DMS 273 (cell line): ENCODE measurements around the gene PDZRN3.

Source experiments
- DNase-seq: peaks from one replicate; lab custom pipeline; 2025; ENCODE audit not compliant: unreplicated experiment; lab: John Stamatoyannopoulos, UW

The PDZRN3 gene

DNA sequence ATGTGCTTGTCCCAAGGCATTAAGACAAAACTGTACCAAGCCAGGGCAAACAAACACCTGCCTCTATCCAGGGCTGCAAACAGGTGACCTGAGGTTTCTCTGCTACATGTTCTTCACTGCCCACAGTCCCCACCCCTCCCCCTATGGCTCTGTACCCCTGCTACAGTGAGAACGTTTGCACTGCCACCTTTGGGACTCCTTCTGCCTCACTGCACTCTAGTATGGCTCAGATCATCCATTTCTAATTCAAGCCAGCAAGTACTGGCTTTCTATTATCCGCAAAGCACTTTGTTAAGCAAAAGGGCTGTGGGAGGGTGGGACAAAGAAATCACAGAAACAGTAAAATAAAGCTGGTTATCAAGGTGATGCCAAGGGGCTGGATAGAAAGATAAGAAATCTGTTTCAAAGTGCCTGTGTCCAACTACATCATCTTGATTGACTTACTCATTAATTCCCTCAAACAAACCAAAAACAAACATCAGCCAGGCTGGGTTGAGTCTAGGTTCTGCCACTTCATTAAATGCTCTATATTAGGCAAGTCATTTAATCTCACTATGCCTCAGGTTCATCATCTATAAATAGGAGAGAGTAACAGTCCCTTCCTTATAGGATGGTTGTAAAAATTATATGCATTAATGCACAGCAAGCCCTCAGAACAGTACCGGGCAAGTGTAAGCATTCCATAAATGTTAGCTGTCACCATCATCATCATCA, 95.3 kb downstream of the PDZRN3 start:
- DNase-seq = no peak

DNA sequence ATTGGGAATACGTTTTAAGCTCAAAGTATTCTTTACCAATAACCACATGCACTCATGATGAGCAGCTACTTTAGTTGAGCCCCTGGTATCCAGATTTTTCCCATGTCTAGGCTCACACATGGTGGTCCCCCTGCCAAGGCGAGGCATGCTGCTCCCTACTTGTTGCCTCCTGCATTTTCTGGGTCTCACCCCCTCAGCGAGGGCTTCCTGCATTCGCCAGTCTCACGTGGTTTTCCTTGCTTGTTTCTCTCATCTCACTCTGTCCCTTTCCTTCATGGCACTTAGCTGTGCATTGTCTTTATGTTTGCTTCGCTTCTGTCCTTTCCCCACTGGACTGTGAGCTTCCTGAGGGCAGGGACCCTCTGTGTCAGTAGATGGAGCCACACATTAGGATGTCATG, 99.2 kb downstream of the PDZRN3 start:
- no peak for DNase-seq

DNA sequence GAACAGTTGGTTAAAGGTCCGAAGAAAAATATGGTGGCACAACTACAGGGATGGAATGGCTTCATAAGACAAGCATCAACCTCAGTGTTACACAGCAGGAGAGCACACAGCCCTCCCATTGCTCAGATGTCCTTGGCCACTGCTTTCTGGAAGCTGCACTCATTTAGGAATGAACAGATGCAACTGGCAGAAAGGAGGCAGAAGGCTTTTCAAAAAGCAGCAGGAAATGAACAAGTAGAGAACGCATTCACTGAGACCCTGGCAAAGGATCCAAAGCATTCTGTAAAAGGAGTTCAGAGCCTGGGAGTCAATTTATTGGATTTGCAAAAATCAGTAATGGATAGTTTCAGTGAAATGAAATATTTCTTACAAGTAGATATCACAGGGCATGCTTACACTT, 101.1 kb downstream of the PDZRN3 start:
- DNase-seq = peak; percentile 2

DNA sequence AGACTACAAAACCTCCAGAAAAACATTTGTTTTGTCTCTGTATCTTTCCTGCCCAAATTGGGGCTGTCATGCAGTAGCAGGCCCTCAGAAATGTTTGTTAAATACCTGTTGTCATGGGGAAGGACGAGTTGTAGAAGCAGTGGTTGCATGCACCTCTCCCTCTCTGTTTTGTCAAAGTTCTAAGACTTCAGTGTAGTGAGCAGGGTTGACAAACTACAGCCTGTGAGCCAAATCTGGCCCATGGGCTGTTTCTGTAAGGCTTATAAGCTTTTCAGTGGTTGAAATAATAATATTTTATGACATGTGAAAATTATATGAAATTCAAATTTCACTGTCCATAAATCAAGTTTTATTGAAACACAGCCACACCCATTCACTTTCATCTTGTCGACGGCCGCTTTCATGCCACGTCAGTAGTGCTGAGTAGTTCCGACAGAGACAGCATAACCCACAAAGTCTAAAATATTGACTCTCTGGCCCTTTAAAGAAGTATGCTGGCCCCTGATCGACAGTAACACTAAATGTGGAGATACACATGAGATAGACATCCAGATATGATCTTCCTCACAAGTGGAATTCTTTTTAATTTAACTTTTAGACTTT, 102.9 kb downstream of the PDZRN3 start:
- DNase-seq = no peak

DNA sequence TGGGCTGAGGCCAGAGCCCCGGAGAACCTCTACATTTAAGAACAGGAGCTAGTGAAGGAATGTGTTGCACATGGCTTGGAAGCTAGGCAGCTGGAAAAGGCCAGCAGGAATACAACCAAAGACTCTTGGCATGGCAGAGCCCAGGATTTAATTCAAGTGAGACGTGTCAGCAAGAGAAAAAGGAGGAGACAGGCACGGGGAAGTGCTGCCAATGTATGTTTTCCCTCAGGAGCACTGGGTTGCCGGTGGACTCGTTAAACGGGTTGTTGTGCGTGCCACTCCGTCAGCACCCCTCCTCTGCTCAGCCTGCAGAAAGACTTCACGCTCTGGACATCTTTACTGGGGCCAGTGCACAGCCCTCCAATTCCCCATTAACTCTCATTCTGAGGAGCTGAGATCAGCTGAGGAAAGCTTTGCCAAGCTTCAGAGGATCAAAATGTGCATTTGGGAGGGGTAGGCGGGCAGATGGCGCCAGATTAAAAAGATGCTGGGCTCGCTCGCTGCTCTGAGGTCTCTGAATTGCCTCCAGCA, 103.7 kb downstream of the PDZRN3 start:
- DNase-seq = peak; percentile 32

DNA sequence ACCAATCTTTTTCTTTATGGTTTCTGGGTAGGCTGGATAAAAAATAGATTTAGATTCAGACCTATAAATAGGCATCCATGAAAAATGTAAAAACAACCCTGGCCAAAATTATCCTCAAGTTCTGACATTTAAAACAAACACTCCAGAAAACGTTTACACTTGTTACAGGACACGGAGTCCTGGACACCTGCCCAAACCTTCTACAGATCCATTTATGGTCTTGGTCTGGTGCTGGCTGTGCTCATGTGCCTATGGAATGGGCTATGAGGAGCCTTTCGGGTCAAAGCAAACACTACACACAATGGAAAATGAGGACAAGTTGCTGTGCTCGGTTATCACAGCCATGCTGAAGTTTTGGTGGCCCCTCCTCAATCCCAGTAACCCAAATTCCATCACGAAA, 108.1 kb downstream of the PDZRN3 start:
- DNase-seq = no peak

DNA sequence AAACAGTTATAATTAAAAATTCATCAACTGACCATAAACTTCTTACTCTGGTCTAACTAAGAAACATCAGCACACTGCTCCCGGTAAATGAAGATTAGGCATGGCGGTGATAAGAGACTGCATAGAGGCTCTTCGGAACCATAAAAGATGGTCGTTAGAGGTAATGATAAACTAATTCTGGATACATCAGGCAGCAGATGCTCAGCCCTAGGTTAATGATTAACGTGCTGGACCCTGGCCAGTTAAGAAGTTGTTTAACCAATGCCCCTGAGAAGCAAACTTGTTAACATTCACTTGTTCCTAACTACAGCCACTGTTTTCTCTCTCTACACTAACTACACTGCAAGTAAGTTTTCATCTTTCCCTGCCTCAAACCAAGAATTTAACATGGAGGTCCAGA, 111.5 kb downstream of the PDZRN3 start:
- DNase-seq = peak; percentile 42

DNA sequence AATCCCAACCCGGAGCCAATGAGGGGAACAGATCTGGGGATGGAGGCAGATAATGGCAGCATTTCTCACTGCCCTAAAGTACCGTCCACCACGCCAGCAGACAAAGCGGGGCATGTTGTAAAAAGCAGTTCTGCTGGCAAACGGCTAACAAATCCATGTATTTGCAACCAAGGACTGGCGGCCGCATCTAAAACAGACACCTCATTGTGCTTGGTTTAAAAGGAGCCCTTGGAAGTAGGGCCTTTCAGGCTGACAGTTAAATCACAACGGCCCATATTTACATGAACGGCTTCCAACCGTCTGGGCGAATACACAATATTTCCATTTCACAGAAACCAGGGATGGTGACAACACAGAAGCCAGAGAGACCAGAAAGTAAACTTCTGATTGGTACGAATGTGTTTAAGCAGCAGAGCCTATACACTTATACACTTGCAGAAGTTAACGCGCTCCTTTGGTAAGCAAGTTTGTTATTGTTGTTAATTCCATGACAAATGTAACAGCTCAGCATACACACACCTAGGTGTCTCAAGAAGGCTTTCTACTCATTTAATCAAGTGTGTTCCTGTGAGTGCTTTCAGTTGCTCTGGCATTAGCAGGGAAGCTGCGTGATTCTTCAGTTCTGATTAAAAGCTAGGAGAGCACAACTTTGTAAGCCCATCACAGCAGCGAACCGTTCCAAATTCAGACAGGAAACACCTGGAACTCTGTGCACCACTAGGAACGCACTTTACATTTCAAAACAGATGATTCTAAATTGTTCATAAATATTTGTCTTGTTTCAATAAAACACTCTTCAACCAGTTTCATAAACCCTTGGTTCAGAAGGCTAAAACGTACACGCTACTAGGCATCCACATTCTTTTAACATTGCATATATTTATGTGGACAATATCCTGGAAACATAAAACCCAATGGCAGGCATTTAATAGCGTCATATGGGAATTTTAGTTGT, 112.9 kb downstream of the PDZRN3 start:
- DNase-seq = no peak

DNA sequence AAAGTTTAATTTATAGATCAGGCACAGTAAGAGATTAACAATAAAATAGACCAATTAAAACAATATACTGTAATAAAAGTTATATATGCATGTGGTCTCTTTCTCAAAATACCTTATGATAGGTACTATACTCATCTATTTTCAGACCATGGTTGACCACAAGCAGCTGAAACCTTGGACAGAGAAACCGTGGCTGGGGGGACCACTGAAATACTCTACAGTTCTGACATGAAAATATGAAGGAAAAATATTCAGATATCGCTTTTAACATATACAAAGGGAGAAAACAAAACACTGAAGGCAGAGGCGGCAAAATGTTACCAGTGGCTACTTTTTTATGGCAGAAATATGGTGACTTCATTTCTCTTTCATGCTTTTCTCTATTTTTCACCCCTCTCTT, 114.0 kb downstream of the PDZRN3 start:
- DNase-seq = no peak

DNA sequence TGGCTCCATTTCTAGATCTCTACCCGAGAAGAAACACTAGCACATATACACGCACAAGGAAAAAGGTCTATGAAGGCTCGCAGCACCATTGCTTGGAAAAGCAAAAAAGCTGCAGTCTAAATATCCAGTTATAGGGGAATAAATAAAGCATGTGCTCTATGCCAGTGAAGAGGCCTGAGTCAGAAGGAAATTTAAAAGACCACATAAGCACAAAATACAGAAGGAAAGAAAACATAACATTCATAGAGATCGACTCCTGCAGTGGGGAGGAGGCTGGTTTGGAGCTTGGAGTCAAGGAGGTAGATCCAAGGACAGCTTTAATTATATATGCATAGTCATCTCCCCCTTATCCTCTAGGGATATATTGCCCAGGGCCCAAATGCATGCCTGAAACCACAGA, 114.4 kb downstream of the PDZRN3 start:
- no peak for DNase-seq

DNA sequence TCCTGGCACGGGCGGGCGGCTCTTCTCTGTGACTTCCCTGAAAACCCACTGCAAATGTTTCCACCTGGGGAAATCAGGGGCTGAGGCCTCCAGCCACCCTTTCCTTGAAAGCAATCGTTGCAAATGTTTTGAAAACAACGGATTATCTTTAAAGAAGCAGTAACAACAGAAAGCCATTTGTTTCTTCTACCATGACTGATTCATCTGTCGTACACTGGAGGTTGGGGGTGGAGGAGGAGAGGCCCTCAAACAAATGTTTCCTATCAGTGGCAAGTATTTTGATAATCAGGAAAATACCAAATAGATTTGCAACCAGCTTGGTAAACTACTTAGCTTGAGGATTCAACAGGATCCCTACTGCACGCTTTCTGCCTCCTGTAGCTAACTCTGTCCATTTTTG, 114.9 kb downstream of the PDZRN3 start:
- no peak for DNase-seq

DNA sequence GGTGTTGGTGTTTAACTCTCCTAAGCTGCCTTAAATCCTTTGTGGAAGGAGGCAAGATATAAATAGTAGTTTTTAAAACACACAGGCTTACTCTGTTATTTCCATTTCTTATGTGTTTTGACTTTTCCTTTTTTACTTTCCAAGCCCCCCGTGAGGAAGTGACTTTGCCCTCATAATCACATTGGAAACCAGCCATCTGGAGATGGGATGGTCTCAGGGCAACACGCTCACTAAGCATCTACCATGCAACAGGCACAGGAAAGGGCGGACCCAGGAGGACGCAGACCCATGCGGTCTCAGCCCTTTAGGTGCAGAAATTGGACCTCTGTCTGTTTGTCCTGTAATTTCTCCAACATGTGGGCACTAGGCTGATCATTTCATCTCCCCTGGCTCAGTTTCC, 115.7 kb downstream of the PDZRN3 start:
- DNase-seq = no peak

DNA sequence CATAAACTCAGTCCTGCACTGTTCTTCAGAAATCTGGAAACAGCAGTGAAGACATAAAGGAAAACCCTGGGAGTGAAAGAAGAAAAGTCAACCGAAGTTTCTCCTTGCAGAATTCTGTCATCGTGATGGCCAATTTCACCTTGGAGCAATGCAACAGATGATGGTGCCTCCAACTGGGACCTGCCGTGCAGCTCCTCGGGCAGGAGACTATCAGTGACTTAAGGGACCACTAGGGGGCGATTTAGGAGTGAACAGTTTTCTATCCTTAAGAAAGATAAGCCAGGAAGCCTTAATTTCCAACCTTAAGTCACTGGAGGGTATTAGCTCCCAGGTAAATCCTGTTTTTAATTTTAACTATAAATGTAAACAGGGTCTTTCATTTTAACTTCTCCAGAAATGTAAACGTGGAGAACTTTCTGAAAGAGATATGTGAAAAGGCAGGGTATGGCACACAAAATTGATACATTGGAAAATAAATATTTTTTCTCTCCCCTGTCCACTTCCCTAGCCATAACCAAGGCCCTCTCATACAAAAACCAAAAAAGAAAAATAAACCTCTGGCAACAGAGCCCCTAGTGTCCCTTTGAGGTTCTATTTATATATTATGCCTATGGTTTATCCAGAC, 116.3 kb downstream of the PDZRN3 start:
- peak; percentile 85 for DNase-seq

DNA sequence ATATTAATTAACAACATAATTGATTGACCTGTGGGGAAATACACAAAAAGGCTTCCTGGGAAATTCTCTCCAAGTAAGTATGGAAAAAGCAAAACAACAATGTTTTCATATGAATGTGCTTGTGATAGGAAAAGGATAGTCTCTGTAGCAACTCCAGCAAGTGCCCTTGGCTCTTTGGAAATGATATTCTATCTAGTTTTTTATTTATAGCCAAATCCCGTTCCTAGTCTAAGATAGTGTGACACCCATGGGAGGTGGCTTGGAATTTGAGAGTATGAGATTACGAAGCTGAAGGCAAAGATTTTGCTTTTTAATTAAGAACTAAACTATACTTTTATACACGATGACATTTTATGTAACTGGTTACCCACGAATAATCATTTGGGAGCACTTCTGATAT, 119.9 kb downstream of the PDZRN3 start:
- no peak for DNase-seq

DNA sequence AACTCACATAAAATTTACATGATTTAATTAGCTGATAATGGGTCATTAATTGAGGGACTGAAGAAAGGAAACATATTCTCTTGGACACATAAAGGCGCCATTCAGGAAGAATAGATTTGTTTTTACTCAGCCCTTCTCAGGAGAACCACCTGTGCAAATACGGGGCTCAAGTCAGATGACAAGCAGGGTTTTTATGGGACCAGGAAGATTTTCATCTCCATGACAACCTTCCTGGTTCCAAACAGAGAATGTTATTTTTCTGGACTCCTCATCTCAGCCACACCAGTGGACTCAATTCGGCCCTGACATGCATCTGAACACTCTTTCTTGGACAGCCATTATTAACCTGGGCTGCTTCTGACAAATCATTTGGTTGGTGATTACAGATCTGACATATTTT, 120.5 kb downstream of the PDZRN3 start:
- DNase-seq = no peak

DNA sequence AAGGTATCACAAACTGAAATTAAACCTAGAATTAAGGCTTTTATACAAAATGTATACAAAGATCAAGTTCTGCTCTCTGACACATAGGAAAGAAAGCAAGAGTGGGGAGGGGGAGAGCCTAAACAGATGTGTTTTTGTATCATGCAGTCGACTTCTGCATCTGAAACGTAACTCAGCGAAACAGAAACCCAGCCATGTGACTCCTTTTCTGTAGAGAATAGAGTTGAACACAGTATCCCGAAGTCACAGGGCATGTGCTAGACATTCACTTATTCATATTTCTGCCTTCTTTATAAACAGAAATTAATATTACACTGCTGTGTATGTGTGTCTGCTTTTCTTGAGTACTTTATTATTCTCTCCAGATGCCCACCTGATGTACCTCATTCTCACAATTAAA, 121.0 kb downstream of the PDZRN3 start:
- no peak for DNase-seq

DNA sequence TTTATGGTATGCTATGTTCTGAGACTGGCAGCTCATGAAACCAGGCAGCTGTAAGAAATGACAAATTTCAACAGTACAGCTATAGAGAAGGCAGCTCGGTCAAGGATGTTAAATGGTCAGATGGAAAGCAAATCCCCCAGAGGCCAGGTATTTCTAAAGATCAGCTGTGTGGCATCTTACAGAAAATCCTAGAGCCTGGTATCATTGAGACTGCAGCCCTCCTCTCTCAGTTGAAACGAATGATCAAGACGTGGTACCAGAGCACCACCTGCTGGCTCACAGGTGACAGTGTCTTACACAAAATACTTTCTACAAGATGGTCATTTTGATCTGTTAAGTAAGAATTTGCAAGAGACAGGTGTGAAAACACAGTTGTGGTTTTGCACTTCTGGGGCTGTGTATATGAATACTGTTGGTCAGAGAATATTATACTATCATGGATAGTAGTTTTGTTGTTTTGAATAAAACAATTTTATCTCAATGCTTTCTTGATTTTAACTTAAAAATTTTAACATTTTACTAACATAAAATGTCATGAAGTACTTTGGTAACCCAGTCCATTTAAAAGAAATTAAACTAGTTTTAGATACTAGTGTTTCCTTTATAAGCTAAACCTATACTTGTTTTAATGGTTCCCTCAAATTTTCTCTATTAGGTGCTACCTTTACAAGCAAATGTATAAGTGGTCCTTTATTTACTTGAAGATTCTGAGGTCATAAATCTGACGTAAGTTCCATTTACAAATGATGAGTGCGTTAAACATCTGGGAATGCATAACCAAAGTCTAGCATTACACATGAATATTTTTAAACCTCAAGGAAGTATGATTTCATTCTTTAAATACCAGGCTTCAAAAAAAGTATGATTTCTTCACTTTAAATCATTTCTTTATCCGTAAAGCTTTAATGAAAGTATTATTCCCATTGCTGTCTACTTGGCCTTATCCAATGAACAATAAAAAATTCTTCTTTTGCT, 121.8 kb downstream of the PDZRN3 start:
- peak; percentile 67 for DNase-seq

DNA sequence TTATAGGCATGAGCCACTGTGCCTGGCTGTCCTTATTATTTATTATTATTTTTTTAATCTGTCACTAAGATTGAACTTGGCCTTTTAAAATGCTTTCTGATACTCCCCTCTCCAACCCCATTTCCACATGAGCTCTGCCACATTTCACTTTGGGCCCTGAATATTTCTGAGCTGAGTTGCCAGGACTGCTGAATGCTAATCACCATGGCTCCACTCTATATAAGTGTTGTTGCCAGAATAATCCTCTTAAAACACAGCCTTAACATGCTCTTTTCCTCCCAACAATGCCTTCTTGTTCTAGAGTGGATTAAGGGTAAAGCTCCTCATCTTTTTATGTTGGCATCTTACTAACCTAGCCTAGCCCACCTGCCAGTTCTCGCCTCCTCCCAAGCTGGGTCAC, 124.4 kb downstream of the PDZRN3 start:
- no peak for DNase-seq

DNA sequence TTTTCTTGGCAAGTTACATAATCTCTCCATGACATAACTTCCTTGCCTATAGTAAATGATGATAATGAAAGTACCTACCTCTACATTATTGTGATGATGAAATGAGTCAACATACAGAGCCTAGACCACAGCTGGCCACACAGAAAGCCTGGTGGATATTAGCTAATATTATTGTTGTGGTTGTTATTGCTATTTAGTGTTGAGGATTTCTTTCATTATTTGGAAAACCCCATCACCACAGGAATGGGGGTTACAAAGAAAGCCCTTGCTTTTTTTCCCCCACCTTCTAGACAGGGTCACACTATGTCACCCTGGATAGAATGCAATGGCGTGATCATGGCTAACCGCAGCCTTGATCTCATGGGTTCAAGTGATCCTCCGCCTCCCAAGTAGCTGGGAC, 125.0 kb downstream of the PDZRN3 start:
- DNase-seq = no peak
